HG03565 (cell line): Measurements from ENCODE around the gene CHI3L2.

ENCODE experiments used
- ATAC-seq: cut with Tn5 transposase; IDR thresholded peaks from one replicate; pipeline ENCODE4 v1.9.1; 2021; ENCODE audit warnings: mild to moderate bottlenecking, moderate library complexity; ENCODE audit not compliant: unreplicated experiment

Gene CHI3L2

GRCh38 chr1:111247125-111247838 is 19.8 kb downstream of the CHI3L2 start:
- ATAC-seq: no peak

DNA sequence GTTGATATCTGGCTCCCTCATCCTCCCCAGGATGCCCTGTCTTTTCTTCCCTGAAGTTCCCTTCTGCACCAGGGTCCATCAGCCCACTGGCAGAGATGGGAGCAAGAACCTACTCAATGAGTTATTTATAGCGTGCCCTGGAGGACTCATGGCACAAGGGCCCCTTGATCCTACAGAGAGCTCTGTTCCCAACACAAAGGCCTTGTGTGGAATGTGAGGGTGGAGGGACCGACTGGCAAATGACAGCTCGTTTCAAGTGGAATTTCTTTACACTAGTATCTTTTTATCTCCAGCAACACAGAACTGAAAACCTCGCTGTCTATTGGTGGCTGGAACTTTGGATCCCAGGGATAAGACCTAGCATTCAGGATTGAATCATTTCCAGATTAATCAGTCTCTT is 22.4 kb downstream of the CHI3L2 start:
- ATAC-seq: no peak

GRCh38 chr1:111251570-111251969 is 24.1 kb downstream of the CHI3L2 start:
- no peak for ATAC-seq

- no peak for ATAC-seq
Measured at GRCh38 chr1:111252786-111253185, 25.3 kb downstream of the CHI3L2 start.

DNA sequence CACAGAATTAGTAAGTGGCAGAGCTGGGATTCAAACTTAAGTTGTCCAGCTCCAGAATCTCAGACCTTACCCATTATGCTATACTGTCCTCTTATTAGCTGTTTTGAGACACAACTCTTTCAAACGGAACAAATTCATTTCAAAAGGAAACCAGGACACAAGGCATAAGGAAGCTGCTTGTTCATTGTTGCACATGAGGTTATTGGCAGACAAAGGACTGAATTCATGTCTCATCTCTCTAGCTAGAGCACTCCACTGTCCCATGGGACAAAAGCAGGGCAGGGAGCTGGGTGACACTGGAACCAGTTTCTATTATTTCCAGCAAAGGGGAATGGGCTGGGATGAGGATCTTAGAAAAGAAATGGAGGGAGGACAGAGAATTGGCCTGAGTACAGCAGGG is 26.4 kb downstream of the CHI3L2 start:
- ATAC-seq: no peak

DNA sequence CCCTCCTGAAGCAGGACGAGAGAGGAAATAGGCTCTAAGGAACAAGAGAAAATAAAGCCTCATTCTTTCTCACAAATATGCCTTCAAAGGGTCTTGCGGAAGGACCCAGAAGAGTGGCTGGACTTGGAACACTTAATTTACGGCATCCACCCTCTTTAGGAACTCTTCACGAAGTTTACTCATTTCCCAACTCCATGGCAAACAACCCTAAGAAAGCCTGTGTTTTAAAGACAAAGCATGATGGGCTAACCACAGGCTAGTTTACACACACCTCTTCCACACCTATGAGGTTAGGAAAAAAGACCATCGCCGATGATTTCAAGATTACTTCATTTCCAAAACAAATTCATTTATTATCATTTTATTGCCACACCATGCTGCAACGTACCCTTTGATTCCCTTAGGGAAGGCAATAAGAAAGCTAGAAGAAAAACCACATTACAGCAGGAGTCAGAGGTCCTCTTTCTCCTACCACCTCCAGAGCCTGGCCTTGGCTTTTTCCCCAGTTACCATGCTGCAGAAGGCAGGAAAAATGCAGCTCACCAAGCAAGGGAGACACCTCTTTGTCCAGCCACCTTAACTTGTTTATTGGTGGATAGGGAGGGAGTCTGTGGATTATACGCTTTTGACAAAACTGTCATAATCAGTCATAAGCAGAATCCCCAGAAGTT is 29.6 kb downstream of the CHI3L2 start:
- no peak for ATAC-seq

- no peak for ATAC-seq
Measured at GRCh38 chr1:111267801-111268508, 40.4 kb downstream of the CHI3L2 start.

DNA sequence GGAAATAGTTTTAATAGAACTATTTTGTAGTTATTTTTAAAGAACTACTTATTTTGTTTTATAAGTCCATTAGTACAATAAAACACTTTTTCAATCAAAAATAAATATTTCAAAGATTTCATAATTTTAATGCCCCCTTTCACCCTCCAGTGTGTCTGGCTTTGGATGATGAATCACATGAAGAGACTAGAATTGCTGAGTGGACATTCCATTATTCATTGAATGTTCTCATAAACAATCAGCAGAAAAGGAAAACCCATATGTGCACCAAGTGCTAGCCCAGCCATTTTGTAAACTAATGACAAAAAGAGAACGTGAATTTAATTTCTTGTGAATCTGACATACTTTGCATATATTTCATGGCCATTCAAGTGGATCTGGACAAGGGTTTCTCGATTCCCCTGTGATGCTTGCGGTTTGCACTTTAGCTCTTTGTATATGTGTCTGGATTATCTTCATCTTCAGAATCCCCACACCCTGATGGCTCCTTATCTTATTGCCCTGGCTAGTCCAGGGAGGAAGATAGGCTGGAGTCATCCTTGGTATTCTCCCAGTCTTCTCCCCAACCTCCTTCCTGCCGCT is 42.4 kb downstream of the CHI3L2 start:
- ATAC-seq: no peak

DNA sequence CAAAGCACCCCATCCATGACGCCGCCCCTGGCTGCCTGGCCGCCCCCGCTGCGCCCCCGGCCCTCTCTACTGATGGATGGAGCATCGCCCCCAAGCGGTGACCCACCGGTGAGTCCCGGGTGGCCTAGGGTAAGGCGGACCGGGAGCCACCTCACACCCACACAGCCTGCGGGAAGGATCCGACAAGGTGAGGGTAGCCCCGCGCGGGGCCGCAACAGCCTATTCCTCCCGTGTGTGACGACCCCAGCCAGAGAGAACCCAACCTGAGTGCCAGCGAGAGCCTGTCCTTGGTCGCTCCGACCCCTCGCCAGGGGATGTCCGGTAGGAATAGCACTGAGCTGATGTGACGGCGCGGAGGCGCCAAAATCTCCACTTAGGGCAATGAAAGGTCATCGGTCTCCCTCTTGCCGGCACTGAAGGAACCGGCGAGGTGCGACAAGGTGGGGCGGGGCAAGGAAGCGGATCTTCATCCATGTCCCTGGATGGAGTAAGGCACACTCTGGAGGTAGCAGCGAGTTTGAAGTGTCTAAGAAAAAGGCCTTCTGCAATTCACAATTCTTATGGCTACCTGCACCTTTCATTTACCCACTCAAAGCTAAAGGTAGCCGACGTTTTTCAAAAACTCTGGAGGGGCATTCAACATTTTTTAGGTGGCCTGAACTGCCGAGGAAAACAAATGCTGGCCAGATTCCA is 43.4 kb downstream of the CHI3L2 start:
- ATAC-seq: no peak

DNA sequence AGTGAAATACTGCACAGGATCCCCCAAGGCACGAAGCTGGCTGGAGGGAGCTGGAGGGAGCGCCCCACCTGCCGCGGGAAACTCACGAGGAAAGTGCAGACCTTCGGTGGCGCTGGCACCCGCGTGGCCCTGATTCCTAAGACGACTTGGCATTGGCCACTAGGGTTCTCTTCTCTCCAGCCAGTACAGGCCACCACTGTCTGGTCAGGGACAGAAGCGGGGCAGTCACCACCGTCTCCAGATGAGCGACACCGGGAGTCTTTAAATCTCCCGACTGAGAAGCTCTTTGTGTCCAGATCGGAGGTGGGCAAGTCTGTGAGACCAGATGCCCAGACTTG is 43.9 kb downstream of the CHI3L2 start:
- ATAC-seq: no peak

- ATAC-seq: no peak
Measured at GRCh38 chr1:111272081-111272480, 44.6 kb downstream of the CHI3L2 start.

GRCh38 chr1:111274653-111275052 is 47.1 kb downstream of the CHI3L2 start:
- ATAC-seq: no peak

DNA sequence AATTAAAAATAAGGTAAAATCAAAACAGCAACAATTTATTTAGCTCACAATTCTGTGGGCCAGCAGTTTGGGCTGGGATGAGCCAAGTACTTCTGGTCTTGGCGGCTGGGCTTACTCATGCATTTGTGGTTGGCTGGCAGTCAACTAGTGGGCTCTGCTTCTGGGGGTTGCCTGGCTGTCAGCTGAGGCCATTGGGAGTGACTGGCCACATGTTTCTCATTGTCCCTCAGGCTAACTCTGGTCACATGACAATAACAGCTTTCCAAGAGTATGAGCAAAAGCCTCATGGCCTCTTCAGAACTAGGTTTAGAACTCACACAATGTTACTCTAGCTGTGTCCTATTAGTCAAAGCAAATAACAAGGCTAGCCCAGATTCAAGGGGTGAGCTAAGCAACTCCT is 47.6 kb downstream of the CHI3L2 start:
- no peak for ATAC-seq

DNA sequence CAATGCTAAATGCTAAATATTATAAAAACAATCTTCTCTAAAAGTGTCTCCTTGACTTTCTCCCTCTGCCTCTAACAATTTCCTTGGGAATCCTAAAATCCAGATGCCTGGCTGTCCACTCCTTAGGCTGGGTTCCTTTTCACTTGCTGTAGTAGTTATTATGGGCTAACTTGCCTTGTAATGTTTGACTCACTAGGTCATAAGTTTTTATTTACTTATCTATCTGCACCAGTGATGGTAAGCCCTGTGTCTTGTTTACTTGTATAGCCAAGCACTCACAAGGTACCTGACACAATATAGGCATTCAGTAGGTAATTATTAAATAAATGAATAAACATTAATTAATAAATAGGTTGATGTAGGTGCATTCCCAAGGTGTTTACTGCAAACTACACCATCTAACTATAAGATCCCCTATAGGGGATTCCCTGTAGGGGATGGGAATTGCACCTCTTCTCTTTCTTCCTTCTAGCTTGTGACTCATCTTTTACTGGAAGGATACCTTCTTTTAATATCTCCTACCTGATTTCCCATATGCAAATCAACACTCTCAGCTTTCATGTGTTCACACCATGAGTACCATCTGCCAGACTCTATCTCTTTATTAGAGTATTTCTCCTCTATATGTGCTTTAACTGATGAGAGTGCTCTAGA is 48.4 kb downstream of the CHI3L2 start:
- ATAC-seq: no peak

- ATAC-seq: no peak
Measured at GRCh38 chr1:111279144-111279543, 51.6 kb downstream of the CHI3L2 start.

DNA sequence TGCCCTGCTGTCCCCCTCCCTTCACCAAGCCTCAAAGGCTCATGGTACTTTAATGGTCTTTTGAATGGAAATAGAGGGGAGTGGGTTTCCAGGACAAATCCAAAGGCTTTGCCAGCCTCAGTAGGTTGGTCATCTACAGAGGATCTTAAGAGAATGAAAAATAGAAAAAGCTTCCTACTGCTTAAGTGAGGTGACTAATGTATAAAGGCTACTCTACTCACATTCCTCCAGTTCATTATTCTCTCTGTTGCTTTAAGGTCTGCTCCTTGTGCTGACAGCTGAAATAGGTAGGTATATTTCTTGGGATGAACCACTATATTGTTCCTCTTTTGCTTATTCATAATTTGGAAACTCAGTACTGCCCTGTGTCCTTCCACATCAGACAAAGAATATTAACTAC is 52.8 kb downstream of the CHI3L2 start:
- ATAC-seq: no peak

DNA sequence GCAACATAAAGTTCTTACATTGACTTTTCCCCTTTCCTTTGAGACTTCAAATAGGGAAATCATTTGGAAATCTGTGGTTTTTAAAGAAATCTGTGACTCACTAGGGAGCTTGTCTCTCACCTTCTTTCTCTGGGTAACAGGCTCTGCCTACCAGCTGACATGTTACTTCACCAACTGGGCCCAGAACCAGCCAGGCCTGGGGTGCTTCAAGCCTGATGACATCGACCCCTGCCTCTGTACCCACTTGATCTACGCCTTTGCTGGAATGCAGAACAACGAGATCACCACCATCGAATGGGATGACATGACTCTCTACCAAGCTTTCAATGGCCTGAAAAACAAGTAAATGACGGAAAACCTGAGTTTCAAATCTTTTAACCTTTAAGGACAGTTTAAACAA is 53.9 kb downstream of the CHI3L2 start:
- no peak for ATAC-seq

DNA sequence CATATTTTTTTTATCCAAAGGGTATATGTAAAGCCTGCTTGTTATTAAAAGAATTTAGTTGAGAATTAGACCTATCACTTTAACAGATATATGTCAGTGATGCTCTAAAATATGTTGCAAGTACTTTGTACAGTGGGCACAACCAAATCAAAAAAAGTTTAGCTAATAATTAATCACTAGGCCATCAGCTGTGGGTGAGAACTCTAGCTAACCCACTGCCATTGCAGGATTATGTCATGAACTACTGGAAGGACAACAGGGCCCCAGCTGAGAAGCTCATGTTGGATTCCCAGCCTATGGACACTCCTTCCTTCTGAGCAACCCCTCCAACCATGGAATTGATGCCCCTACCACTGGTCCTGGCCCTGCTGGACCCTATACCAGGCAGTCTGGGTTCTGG is 56.3 kb downstream of the CHI3L2 start:
- no peak for ATAC-seq

- no peak for ATAC-seq
Measured at GRCh38 chr1:111285879-111286278, 58.4 kb downstream of the CHI3L2 start.

- no peak for ATAC-seq
Measured at GRCh38 chr1:111286912-111287311, 59.4 kb downstream of the CHI3L2 start.

- no peak for ATAC-seq
Measured at GRCh38 chr1:111289371-111289770, 61.9 kb downstream of the CHI3L2 start.
